ENCODE data around the gene NPIPA8.
"Not testable (repeated sequence)": the region's sequence is repeated elsewhere in the genome, so short reads cannot be mapped to it uniquely, and the experiment has no call there.

GRCh38 chr16:18347742-18348141, 11.2 kb upstream of the NPIPA8 start:
- not testable (repeated sequence) for TF ChIP-seq POLR2A, CTCF (IDR thresholded peaks at IDR 0.05)
